Esophagus squamous epithelium (tissue), 4 donors: ENCODE measurements around the gene PPFIA2.

Source experiments
- POLR2A ChIP-seq, 4 donors: fragments of 450-650 bp; IDR thresholded peaks; one replicate each; pipeline ENCODE4 v1.6.1; 2017; ENCODE audit warnings: antibody characterized with exemption in 4 of 4, mild to moderate bottlenecking in 4 of 4, moderate library complexity in 3 of 4
- TF ChIP-seq, protein P1 (sequence below), 6 experiments: fragments of 450-650 bp in 4 of 6; fragments of 200-600 bp in 2 of 6; sonication (generic) in 2 of 6; IDR thresholded peaks; one replicate each; pipeline ENCODE4 v1.5.1; 2016 to 2019; ENCODE audit warnings: antibody characterized with exemption in 6 of 6, mild to moderate bottlenecking in 4 of 6, moderate library complexity in 4 of 6

DNA sequence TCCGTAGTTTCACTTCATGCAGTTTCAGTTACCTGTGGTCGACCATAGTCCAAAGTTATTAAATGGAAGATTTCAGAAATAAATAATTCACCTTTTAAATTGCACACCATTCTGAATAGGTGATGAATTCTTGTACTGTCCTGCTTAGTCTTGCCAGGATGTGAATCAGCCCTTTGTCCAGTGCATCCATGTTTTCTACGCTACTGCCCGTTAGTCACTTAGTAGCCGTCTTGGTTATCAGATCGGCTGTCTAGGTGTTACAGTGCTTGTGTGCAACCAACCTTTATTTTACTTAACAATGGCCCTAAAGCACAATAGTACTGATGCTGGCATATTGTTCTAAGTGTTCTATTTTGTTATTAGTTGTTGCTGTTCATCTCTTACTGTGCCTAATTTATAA is 534.5 kb downstream of the PPFIA2 start:
- TF ChIP-seq, protein P1, sequence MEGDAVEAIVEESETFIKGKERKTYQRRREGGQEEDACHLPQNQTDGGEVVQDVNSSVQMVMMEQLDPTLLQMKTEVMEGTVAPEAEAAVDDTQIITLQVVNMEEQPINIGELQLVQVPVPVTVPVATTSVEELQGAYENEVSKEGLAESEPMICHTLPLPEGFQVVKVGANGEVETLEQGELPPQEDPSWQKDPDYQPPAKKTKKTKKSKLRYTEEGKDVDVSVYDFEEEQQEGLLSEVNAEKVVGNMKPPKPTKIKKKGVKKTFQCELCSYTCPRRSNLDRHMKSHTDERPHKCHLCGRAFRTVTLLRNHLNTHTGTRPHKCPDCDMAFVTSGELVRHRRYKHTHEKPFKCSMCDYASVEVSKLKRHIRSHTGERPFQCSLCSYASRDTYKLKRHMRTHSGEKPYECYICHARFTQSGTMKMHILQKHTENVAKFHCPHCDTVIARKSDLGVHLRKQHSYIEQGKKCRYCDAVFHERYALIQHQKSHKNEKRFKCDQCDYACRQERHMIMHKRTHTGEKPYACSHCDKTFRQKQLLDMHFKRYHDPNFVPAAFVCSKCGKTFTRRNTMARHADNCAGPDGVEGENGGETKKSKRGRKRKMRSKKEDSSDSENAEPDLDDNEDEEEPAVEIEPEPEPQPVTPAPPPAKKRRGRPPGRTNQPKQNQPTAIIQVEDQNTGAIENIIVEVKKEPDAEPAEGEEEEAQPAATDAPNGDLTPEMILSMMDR (IDR thresholded peaks at IDR 0.05), result no peak
- no peak for TF ChIP-seq POLR2A (IDR thresholded peaks at IDR 0.05)
